Keratinocyte (primary cell): ENCODE measurements around the gene MAGI2. TPM values are rescaled to one million over a fixed set of nuclear protein-coding genes. Genes with fewer than 3 reads are reported as not detected.
"Not testable (repeated sequence)": the region's sequence is repeated elsewhere in the genome, so short reads cannot be mapped to it uniquely, and the experiment has no call there.

ENCODE experiments used
- DNase-seq: peaks from one replicate; pipeline ENCODE4 v3.0.0-alpha.2; 2011; ENCODE audit warnings: low read depth, missing footprints, low spot score
- FAIRE-seq: peaks from 2 replicates; lab custom pipeline; 2011; peaks lifted over from hg19 to GRCh38; lab: Jason Lieb, UNC
- H2AFZ ChIP-seq: 2 replicates; pipeline ENCODE4 v1.6.0; 2012; ENCODE audit warnings: low read length, control low read depth, inconsistent platforms; ENCODE audit not compliant: control insufficient read depth
- H3K27ac ChIP-seq: 2 replicates; pipeline ENCODE4 v1.5.1; 2011; ENCODE audit warnings: low read length; ENCODE audit not compliant: control insufficient read depth, insufficient read depth
- H3K27me3 ChIP-seq: 3 replicates; pipeline ENCODE4 v1.6.0; 2011; ENCODE audit warnings: low read length; ENCODE audit not compliant: control insufficient read depth, insufficient read depth; ENCODE audit errors: extremely low read depth
- H3K36me3 ChIP-seq, 2 experiments: 2 replicates in 1 of 2; 3 replicates in 1 of 2; pipeline ENCODE4 v1.5.1; 2011; ENCODE audit warnings: low read length in 2 of 2, mild to moderate bottlenecking in 1 of 2; ENCODE audit not compliant: control insufficient read depth in 2 of 2, insufficient read depth in 2 of 2; ENCODE audit errors: extremely low read depth in 1 of 2
- H3K4me1 ChIP-seq: 3 replicates; pipeline ENCODE4 v1.5.1; 2011; ENCODE audit warnings: low read length; ENCODE audit not compliant: control insufficient read depth, insufficient read depth; ENCODE audit errors: extremely low read depth
- H3K4me2 ChIP-seq: 3 replicates; pipeline ENCODE4 v1.6.0; 2011; ENCODE audit warnings: low read depth, low read length; ENCODE audit not compliant: control insufficient read depth, insufficient read depth; ENCODE audit errors: extremely low read depth
- H3K4me3 ChIP-seq, 3 experiments: fragments of 200-600 bp in 1 of 3; sonication (generic) in 1 of 3; 2 replicates in 2 of 3; 3 replicates in 1 of 3; pipeline ENCODE4 v1.5.1; 2011 to 2016; ENCODE audit warnings: low read length in 3 of 3, mild to moderate bottlenecking in 3 of 3, control low read depth in 2 of 3, inconsistent platforms in 1 of 3, low read depth in 1 of 3, mixed read lengths in 1 of 3, mixed run types in 1 of 3, moderate library complexity in 1 of 3; ENCODE audit not compliant: control insufficient read depth in 2 of 3, insufficient read depth in 2 of 3; ENCODE audit errors: extremely low read depth in 1 of 3
- H3K79me2 ChIP-seq: 2 replicates; pipeline ENCODE4 v1.6.0; 2012; ENCODE audit warnings: low read length; ENCODE audit not compliant: control insufficient read depth, insufficient read depth
- H3K9ac ChIP-seq: 3 replicates; pipeline ENCODE4 v1.6.0; 2011; ENCODE audit warnings: low read length; ENCODE audit not compliant: control insufficient read depth, insufficient read depth; ENCODE audit errors: extremely low read depth
- H3K9me1 ChIP-seq: 3 replicates; pipeline ENCODE4 v1.6.0; 2011; ENCODE audit warnings: low read length; ENCODE audit not compliant: control insufficient read depth, insufficient read depth; ENCODE audit errors: extremely low read depth
- H3K9me3 ChIP-seq: 2 replicates; pipeline ENCODE4 v1.5.1; 2012; ENCODE audit warnings: low read depth, low read length; ENCODE audit not compliant: control insufficient read depth
- H4K20me1 ChIP-seq: 3 replicates; pipeline ENCODE4 v1.6.0; 2011; ENCODE audit warnings: low read length; ENCODE audit not compliant: control insufficient read depth, insufficient read depth; ENCODE audit errors: extremely low read depth
- CTCF ChIP-seq, 3 experiments: IDR thresholded peaks in 1 of 3; conservative IDR thresholded peaks in 1 of 3; optimal IDR thresholded peaks in 1 of 3; 2 replicates in 2 of 3; 3 replicates in 1 of 3; pipeline versions ENCODE3 to v1.5.1; 2011; ENCODE audit warnings: low read length in 3 of 3, mild to moderate bottlenecking in 3 of 3, moderate library complexity in 2 of 3, control low read depth in 1 of 3, inconsistent platforms in 1 of 3; ENCODE audit not compliant: insufficient read depth in 2 of 3; ENCODE audit errors: extremely low read depth in 1 of 3
- EZH2 ChIP-seq: IDR thresholded peaks from one replicate; pipeline ENCODE4 v1.6.1; 2012; ENCODE audit warnings: inconsistent platforms, mild to moderate bottlenecking, low read length, moderate library complexity
- dilution Hi-C: fragments of 300-500 bp; cut with MboI; formaldehyde crosslinking; loops from one replicate; pipeline ENCODE4 v1.7.0; 2020; ENCODE audit warnings: low sequenced_read_pairs; ENCODE audit not compliant: extremely low pct_ligation_motif_present
- polyA plus RNA-seq, 5 experiments: library from polyadenylated mRNA; depleted of rRNA in 3 of 5; stranded (reverse) in 3 of 5; stranded (forward) in 1 of 5; unstranded in 1 of 5; fragments of >200 nt; gene quantifications; 1 replicate in 1 of 5; 2 replicates in 3 of 5; 3 replicates in 1 of 5; pipeline versions ENCODE4 v1.2.1 to v1.2.3, GENCODE V29; 2011 to 2012; ENCODE audit warnings: missing spikeins in 2 of 5, low read depth in 1 of 5, low replicate concordance in 1 of 5

Gene MAGI2
- polyA plus RNA-seq, 1 donor (not counting 4 experiments of a cell fraction or from before 2014, with no cell fraction given): 0.07 TPM

GRCh38 chr7:78296046-78296597 is 1157.3 kb downstream of the MAGI2 start:
- no peak for FAIRE-seq

GRCh38 chr7:78289471-78289870 is 1164.0 kb downstream of the MAGI2 start:
- H3K27ac ChIP-seq, H3K9ac ChIP-seq, H3K4me2 ChIP-seq, H3K4me3 ChIP-seq, H3K9me1 ChIP-seq, H3K4me1 ChIP-seq, DNase-seq, H3K9me3 ChIP-seq, FAIRE-seq, H4K20me1 ChIP-seq, dilution Hi-C loops, H3K36me3 ChIP-seq, H3K79me2 ChIP-seq, H3K27me3 ChIP-seq, H2AFZ ChIP-seq: not testable (repeated sequence)

More at GRCh38 chr7:78296046-78296597, 1157.3 kb downstream of the MAGI2 start:
- Histone ChIP-seq H3K4me3 (no peak overlapping the region), H3K27me3 (no peaks in the 10 kb centered on the region), H2AFZ (no peak overlapping the region), H3K36me3 (no peaks in the 10 kb centered on the region), H3K9me1 (no peaks in the 10 kb centered on the region), H3K4me1 (no peaks in the 10 kb centered on the region), H3K79me2 (no peaks in the 10 kb centered on the region), H4K20me1 (no peaks in the 10 kb centered on the region), H3K9ac (no peak overlapping the region), H3K4me2 (no peak overlapping the region), H3K9me3 (no peaks in the 10 kb centered on the region), H3K27ac (no peak overlapping the region)
- TF ChIP-seq EZH2 (no peak), CTCF (optimal IDR thresholded peaks at IDR 0.05 in 1 of 3, IDR thresholded peaks at IDR 0.05 in 1 of 3, conservative IDR thresholded peaks at IDR 0.05 in 1 of 3; ENCODE audit: extremely low read depth in 1 of 3, insufficient read depth in 2 of 3, low read length in 3 of 3) (no peak)
- DNase-seq: no peak
- dilution Hi-C loops: no loop called here

GRCh38 chr7:78284945-78285344 is 1168.5 kb downstream of the MAGI2 start:
- H3K27me3 ChIP-seq: no peaks in the 10 kb centered on the region
- dilution Hi-C loops: no loop called here
- FAIRE-seq (no peak), DNase-seq (no peak)
- no peak overlapping the region for H3K4me3 ChIP-seq
- H3K9me3 ChIP-seq: no peaks in the 10 kb centered on the region
- no peak overlapping the region for H2AFZ ChIP-seq
- H3K4me1 ChIP-seq: no peaks in the 10 kb centered on the region
- no peak overlapping the region for H3K9ac ChIP-seq
- no peaks in the 10 kb centered on the region for H3K36me3 ChIP-seq
- H3K79me2 ChIP-seq: no peaks in the 10 kb centered on the region
- TF ChIP-seq EZH2 (no peak), CTCF (optimal IDR thresholded peaks at IDR 0.05 in 1 of 3, IDR thresholded peaks at IDR 0.05 in 1 of 3, conservative IDR thresholded peaks at IDR 0.05 in 1 of 3; ENCODE audit: extremely low read depth in 1 of 3, insufficient read depth in 2 of 3, low read length in 3 of 3) (no peak)
- no peaks in the 10 kb centered on the region for H3K9me1 ChIP-seq
- H3K27ac ChIP-seq: no peak overlapping the region
- H3K4me2 ChIP-seq: no peak overlapping the region
- H4K20me1 ChIP-seq: no peaks in the 10 kb centered on the region
